ENCODE results near the gene HIVEP2.

Gene HIVEP2

DNA sequence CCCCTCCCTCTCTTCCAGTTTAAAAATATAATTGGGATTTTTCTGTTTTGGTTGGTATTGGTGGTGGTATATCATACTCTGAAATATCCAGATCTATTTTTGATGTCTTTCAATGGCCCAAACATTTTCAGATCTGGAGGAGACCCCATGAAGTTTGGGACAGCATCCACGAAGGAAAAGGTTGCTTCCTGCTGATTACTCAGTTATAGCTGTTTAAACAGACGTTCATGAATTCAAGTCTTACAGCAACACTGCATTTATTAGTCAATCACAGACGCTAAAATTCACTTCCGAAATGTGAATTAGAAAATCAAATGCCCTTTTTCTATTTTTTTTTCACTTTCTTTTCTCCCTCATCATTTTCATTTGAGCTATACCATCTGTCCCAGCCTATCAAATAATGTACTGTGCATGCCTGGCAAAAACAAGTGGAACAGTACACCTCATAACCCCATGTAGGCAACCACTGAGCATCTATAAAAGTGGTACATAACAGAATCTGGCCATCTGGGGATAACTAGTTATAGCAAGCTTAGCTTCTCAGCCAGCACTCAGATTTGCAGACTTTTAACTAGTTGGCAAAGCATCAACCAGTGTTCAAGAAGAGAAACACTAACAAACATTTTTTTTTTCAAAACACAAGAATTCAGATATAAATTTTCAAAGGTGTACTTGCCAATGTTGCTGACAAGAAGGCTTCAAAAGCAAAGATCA is 124.5 kb downstream of the HIVEP2 start:
- TF ChIP-seq JUND (IDR thresholded peaks at IDR 0.05; ENCODE audit: low read depth) = no peak
- in situ Hi-C loops (cut with HindIII; ENCODE audit: low pct_unique_long_range_greater_than_20kb, low sequenced_read_pairs) = no loop called here
- DNase-seq (ENCODE audit: low read depth in 1 of 2, low spot score in 1 of 2) = no peak

- DNase-seq (ENCODE audit: low read depth in 1 of 2, low spot score in 1 of 2) = no peak
- in situ Hi-C loops (cut with HindIII; ENCODE audit: low pct_unique_long_range_greater_than_20kb, low sequenced_read_pairs) = no loop called here
- no peak for TF ChIP-seq JUND (IDR thresholded peaks at IDR 0.05; ENCODE audit: low read depth)
These were observed 125.2 kb downstream of the HIVEP2 start for GRCh38 chr6:142819603-142820337.

DNA sequence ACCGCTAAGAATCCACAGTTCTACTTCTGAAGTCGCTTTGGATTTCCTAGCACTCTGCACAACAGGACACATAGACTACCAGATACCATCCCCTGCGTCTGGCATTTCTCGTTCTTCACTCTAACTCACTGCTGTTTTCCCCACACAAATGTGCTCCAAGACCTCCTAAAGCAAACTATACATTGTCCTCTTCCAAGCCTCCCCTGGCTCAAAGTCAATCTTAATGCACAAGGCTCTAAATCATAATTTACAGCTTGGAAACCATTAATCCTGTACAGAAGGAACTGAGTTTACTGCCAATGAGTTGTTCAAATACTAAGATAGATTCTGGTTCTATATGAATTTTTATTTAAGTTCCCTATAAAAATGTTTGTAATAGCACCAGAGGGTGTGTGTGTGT is 128.5 kb downstream of the HIVEP2 start:
- TF ChIP-seq JUND (IDR thresholded peaks at IDR 0.05; ENCODE audit: low read depth) = no peak

GRCh38 chr6:142816031-142816430 is 128.9 kb downstream of the HIVEP2 start:
- DNase-seq (ENCODE audit: low read depth in 1 of 2, low spot score in 1 of 2) = no peak
- in situ Hi-C loops (cut with HindIII; ENCODE audit: low pct_unique_long_range_greater_than_20kb, low sequenced_read_pairs) = no loop called here
- no peak for TF ChIP-seq JUND (IDR thresholded peaks at IDR 0.05; ENCODE audit: low read depth)

More for the DNA sequence above, 128.5 kb downstream of the HIVEP2 start:
- DNase-seq (ENCODE audit: low read depth in 1 of 2, low spot score in 1 of 2) = no peak
- in situ Hi-C loops (cut with HindIII; ENCODE audit: low pct_unique_long_range_greater_than_20kb, low sequenced_read_pairs) = no loop called here

- DNase-seq (ENCODE audit: low read depth in 1 of 2, low spot score in 1 of 2) = no peak
- no peak for TF ChIP-seq JUND (IDR thresholded peaks at IDR 0.05; ENCODE audit: low read depth)
- in situ Hi-C loops (cut with HindIII; ENCODE audit: low pct_unique_long_range_greater_than_20kb, low sequenced_read_pairs) = no loop called here
These were observed 133.1 kb downstream of the HIVEP2 start for GRCh38 chr6:142811923-142812322.

DNA sequence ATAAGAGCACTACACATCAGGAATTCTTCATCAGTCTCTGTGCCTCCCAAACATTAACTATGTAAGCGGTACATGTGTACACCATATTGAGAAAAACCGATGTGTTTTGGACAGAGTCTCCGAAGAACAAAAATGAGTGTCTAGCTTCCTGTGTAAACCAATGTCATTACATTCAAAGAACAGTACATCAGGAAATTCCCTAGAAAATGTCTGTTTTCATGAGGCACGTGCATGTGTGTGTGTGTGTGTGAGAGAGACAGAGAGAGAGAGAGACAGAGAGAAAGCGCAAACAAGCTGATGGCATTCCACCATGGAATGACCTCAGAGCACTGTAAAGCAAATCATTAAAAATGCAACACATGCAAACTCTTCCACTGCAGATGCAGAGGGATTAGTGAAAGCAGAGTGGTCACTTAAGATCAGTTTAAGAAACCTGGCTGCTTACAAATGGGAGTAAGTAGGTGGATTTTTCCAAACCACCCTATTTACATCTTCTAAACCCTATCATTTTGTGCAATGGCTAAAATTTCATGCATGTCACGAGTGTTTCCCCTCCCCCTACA is 133.9 kb downstream of the HIVEP2 start:
- no peak for TF ChIP-seq JUND (IDR thresholded peaks at IDR 0.05; ENCODE audit: low read depth)
- no peak for DNase-seq (ENCODE audit: low read depth in 1 of 2, low spot score in 1 of 2)
- in situ Hi-C loops (cut with HindIII; ENCODE audit: low pct_unique_long_range_greater_than_20kb, low sequenced_read_pairs) = no loop called here

GRCh38 chr6:142809947-142810346 is 135.0 kb downstream of the HIVEP2 start:
- no peak for TF ChIP-seq JUND (IDR thresholded peaks at IDR 0.05; ENCODE audit: low read depth)
- in situ Hi-C loops (cut with HindIII; ENCODE audit: low pct_unique_long_range_greater_than_20kb, low sequenced_read_pairs) = no loop called here
- DNase-seq (ENCODE audit: low read depth in 1 of 2, low spot score in 1 of 2) = no peak

DNA sequence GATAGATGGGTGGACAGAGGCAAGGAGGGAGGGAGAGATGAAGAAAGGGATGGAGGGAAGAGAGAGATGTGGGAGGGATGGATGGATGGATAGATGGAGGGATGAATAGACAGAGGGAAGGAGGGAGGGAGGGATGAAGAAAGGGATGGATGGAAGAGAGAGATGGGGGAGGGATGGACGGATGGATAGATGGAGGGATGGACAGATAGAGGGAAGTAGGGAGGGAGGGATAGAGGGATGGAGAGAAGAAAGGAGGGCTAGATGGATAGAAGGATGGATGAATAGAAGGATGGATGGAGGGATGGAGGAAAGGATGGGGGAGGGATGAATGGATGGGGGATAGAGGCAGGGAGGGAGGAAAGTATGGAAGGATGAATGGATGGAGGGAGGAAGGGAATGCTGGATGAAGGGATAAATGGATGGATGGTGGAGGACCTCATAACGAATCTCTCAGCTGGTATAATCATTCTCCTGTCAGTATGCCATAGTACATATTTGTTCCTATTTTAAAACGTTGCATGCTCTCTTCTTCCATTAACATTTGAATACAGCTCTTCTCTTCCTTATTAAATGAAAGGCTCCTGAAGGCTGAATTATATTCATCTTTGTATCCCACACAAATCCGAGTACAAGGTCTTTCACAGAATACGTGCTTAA is 136.4 kb downstream of the HIVEP2 start:
- DNase-seq (ENCODE audit: low read depth in 1 of 2, low spot score in 1 of 2) = no peak
- TF ChIP-seq JUND (IDR thresholded peaks at IDR 0.05; ENCODE audit: low read depth) = no peak
- in situ Hi-C loops (cut with HindIII; ENCODE audit: low pct_unique_long_range_greater_than_20kb, low sequenced_read_pairs) = no loop called here

GRCh38 chr6:142805042-142805441 is 139.9 kb downstream of the HIVEP2 start:
- TF ChIP-seq JUND (IDR thresholded peaks at IDR 0.05; ENCODE audit: low read depth) = no peak
- DNase-seq (ENCODE audit: low read depth in 1 of 2, low spot score in 1 of 2) = no peak
- in situ Hi-C loops (cut with HindIII; ENCODE audit: low pct_unique_long_range_greater_than_20kb, low sequenced_read_pairs) = no loop called here

- TF ChIP-seq JUND (IDR thresholded peaks at IDR 0.05; ENCODE audit: low read depth) = no peak
- in situ Hi-C loops (cut with HindIII; ENCODE audit: low pct_unique_long_range_greater_than_20kb, low sequenced_read_pairs) = no loop called here
- DNase-seq (ENCODE audit: low read depth in 1 of 2, low spot score in 1 of 2) = no peak
These were observed 140.5 kb downstream of the HIVEP2 start for GRCh38 chr6:142804490-142804889.

- in situ Hi-C loops (cut with HindIII; ENCODE audit: low pct_unique_long_range_greater_than_20kb, low sequenced_read_pairs) = no loop called here
- no peak for TF ChIP-seq JUND (IDR thresholded peaks at IDR 0.05; ENCODE audit: low read depth)
- DNase-seq (ENCODE audit: low read depth in 1 of 2, low spot score in 1 of 2) = no peak
These were observed 141.4 kb downstream of the HIVEP2 start for GRCh38 chr6:142803495-142804058.

DNA sequence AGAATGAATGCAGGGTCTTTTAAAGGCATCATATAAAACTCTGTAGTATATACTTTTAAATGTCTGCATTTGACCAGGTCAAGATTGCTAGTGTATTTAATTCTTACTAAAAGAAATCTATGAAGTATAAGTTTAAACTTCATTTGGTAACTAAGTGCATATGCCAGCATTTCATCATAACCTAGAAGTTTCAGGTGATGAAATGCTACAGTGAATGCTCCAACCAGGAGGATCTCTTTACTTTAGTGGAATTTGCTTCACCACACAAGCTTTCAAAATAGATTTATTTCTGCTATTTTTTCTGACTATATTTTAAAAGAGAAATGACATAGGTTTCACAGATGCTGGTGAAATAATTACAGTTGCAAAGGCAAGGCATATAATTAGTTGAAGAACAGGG is 141.9 kb downstream of the HIVEP2 start:
- in situ Hi-C loops (cut with HindIII; ENCODE audit: low pct_unique_long_range_greater_than_20kb, low sequenced_read_pairs) = no loop called here
- DNase-seq (ENCODE audit: low read depth in 1 of 2, low spot score in 1 of 2) = no peak

More for the DNA sequence above, 141.9 kb downstream of the HIVEP2 start:
- no peak for TF ChIP-seq JUND (IDR thresholded peaks at IDR 0.05; ENCODE audit: low read depth)
